ENCODE measurements around the gene U2AF1L4.

GRCh38 chr19:35693835-35694599, 51.2 kb downstream of the U2AF1L4 start:
- no peak for TF ChIP-seq TEAD4 (IDR thresholded peaks at IDR 0.05)
- TF ChIP-seq RAD21 (IDR thresholded peaks at IDR 0.05; ENCODE audit: low read depth), result peak; percentile 96
- TF ChIP-seq TCF12 (IDR thresholded peaks at IDR 0.05; ENCODE audit: low read depth), result no peak
- TF ChIP-seq CEBPB (IDR thresholded peaks at IDR 0.05), result no peak
- TF ChIP-seq YY1 (IDR thresholded peaks at IDR 0.05; ENCODE audit: low read depth), result 0 out of 2 replicates have a peak, but pooled peaks have one; percentile 20
- TF ChIP-seq TAF1 (IDR thresholded peaks at IDR 0.05; ENCODE audit: low read depth), result no peak
- TF ChIP-seq, protein P1, sequence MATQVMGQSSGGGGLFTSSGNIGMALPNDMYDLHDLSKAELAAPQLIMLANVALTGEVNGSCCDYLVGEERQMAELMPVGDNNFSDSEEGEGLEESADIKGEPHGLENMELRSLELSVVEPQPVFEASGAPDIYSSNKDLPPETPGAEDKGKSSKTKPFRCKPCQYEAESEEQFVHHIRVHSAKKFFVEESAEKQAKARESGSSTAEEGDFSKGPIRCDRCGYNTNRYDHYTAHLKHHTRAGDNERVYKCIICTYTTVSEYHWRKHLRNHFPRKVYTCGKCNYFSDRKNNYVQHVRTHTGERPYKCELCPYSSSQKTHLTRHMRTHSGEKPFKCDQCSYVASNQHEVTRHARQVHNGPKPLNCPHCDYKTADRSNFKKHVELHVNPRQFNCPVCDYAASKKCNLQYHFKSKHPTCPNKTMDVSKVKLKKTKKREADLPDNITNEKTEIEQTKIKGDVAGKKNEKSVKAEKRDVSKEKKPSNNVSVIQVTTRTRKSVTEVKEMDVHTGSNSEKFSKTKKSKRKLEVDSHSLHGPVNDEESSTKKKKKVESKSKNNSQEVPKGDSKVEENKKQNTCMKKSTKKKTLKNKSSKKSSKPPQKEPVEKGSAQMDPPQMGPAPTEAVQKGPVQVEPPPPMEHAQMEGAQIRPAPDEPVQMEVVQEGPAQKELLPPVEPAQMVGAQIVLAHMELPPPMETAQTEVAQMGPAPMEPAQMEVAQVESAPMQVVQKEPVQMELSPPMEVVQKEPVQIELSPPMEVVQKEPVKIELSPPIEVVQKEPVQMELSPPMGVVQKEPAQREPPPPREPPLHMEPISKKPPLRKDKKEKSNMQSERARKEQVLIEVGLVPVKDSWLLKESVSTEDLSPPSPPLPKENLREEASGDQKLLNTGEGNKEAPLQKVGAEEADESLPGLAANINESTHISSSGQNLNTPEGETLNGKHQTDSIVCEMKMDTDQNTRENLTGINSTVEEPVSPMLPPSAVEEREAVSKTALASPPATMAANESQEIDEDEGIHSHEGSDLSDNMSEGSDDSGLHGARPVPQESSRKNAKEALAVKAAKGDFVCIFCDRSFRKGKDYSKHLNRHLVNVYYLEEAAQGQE (IDR thresholded peaks at IDR 0.05; ENCODE audit: low read depth), result no peak
